Measurements from ENCODE around the gene ZBTB12. TPM values are rescaled to one million over a fixed set of nuclear protein-coding genes. Genes with fewer than 3 reads are reported as not detected.

Gene ZBTB12
- total and polyA plus RNA-seq, 2 of the 4 experiments (the other 2 are of a cell fraction): 2.0 to 8.5 TPM

GRCh38 chr6:31886541-31886991 is 15.3 kb downstream of the ZBTB12 start:
- Histone ChIP-seq H2AFZ (replicated peaks; ENCODE audit: low read length, poor library complexity) (no peak overlapping the region), H2BK120ac (ENCODE audit: low read depth, low read length) (no peak overlapping the region), H3K36me3 (ENCODE audit: control insufficient read depth, insufficient read depth, low read length) (peaks cover 66% of the 10 kb centered on the region), H2BK15ac (ENCODE audit: low read depth, low read length) (no peak overlapping the region), H3K14ac (replicated peaks; ENCODE audit: low read depth, low read length) (no peak overlapping the region), H3K4me3 (ENCODE audit: insufficient read depth, low read depth, low read length) (no peak overlapping the region), H3K18ac (ENCODE audit: low read depth, low read length) (no peak overlapping the region), H3K4me1 (ENCODE audit: control insufficient read depth, insufficient read depth, low read length) (no peaks in the 10 kb centered on the region), H3K56ac (ENCODE audit: extremely low read depth, insufficient read depth, low read length) (no peak overlapping the region), H3K27me3 (ENCODE audit: control insufficient read depth, insufficient read depth, low read length) (no peaks in the 10 kb centered on the region), H4K8ac (ENCODE audit: low read depth in 2 of 2, low read length in 2 of 2) (no peak overlapping the region), H4K20me1 (ENCODE audit: insufficient read depth, low read length) (peaks cover under 1% of the 10 kb centered on the region; the same call in 1 of the 2 replicates), H2AK9ac (replicated peaks; ENCODE audit: low read depth, low read length, poor library complexity) (no peak overlapping the region), H2BK5ac (ENCODE audit: low read depth, low read length, poor library complexity, severe bottlenecking) (no peak overlapping the region), H4K91ac (ENCODE audit: insufficient read depth, low read depth, low read length) (no peak overlapping the region), H3K27ac (ENCODE audit: insufficient read depth, low read length) (no peak overlapping the region), H2AK5ac (ENCODE audit: low read depth, low read length) (no peak overlapping the region), H3K9ac (ENCODE audit: low read depth, low read length) (no peak overlapping the region), H4K5ac (ENCODE audit: low read depth, low read length) (no peak overlapping the region), H3K4ac (ENCODE audit: low read depth, low read length) (no peak overlapping the region), H3K79me1 (ENCODE audit: low read depth in 1 of 2, low read length in 2 of 2) (no peaks in the 10 kb centered on the region), H3K23ac (ENCODE audit: low read depth, low read length) (no peak overlapping the region), H3K4me2 (ENCODE audit: low read depth, low read length) (no peak overlapping the region), H2BK20ac (ENCODE audit: low read depth, low read length) (no peak overlapping the region), H3K9me3 (ENCODE audit: control insufficient read depth, insufficient read depth, low read length) (no peaks in the 10 kb centered on the region), H3K9me1 (ENCODE audit: insufficient read depth, low read length) (0 out of 2 replicates have a peak, but pooled peaks cover 2% of the 10 kb centered on the region)
- in situ Hi-C loops (cut with MboI; ENCODE audit: low sequenced_read_pairs): no loop called here
- BruUV-seq (replicated peaks): no TSS peak
- TF ChIP-seq NFE2L2 (IDR thresholded peaks at IDR 0.05; ENCODE audit: low read depth, low read length): no peak
- TF ChIP-seq CEBPB (IDR thresholded peaks at IDR 0.05; ENCODE audit: low read depth, low read length): no peak
- TF ChIP-seq MAZ (IDR thresholded peaks at IDR 0.05; ENCODE audit: borderline replicate concordance, low read depth, low read length): no peak
- TF ChIP-seq RCOR1 (IDR thresholded peaks at IDR 0.05; ENCODE audit: insufficient replicate concordance, low read length): no peak
- TF ChIP-seq CTCF (conservative IDR thresholded peaks at IDR 0.05; ENCODE audit: low read depth, low read length): no peak
- TF ChIP-seq POLR2A (IDR thresholded peaks at IDR 0.05; ENCODE audit: low read depth, low read length): no peak
- TF ChIP-seq MXI1 (IDR thresholded peaks at IDR 0.05; ENCODE audit: borderline replicate concordance, low read depth, low read length): no peak
- TF ChIP-seq ELK1 (IDR thresholded peaks at IDR 0.05; ENCODE audit: borderline replicate concordance, low read depth, low read length): no peak
- no peak for TF ChIP-seq CHD1 (IDR thresholded peaks at IDR 0.05; ENCODE audit: low read depth, low read length)
- TF ChIP-seq RAD21 (IDR thresholded peaks at IDR 0.05; ENCODE audit: low read length): no peak
- TF ChIP-seq USF2 (IDR thresholded peaks at IDR 0.05; ENCODE audit: low read depth, low read length): no peak
- no peak for TF ChIP-seq FOS (IDR thresholded peaks at IDR 0.05; ENCODE audit: low read depth, low read length)
- TF ChIP-seq BHLHE40 (IDR thresholded peaks at IDR 0.05; ENCODE audit: low read depth, low read length): no peak
- TF ChIP-seq MAFK (IDR thresholded peaks at IDR 0.05; ENCODE audit: low read depth, low read length): no peak
- no peak for TF ChIP-seq RFX5 (IDR thresholded peaks at IDR 0.05; ENCODE audit: low read depth, low read length)
- no peak for TF ChIP-seq SMC3 (IDR thresholded peaks at IDR 0.05; ENCODE audit: low read depth, low read length)
- 99% methylated on average over 14 of the region's 18 CpGs; no CpG with 5 or more reads in 1 of the 2 experiments for WGBS, 2 experiments (ENCODE audit: extremely low coverage in 2 of 2, insufficient read length in 1 of 2)
- DNase-seq (no peak), ATAC-seq (ENCODE audit: low read depth) (no peak)
- POLR2A ChIA-PET (ENCODE audit: unreplicated experiment): no interaction called here
- dilution Hi-C loops (cut with HindIII; ENCODE audit: low sequenced_read_pairs, unreplicated experiment): no loop called here
- intact Hi-C loops (cut with micrococcal nuclease): no loop called here
- CTCF ChIA-PET: no interaction called here

All from IMR-90 (cell line).